GM12891 (cell line): ENCODE data around the gene YDJC.

Experiments
- DNase-seq: peaks from one replicate; pipeline ENCODE4 v3.0.0; 2011; ENCODE audit warnings: low spot score; ENCODE audit not compliant: insufficient read length
- FAIRE-seq: peaks from 2 replicates; lab custom pipeline; 2011; peaks lifted over from hg19 to GRCh38; lab: Jason Lieb, UNC
- PAX5 ChIP-seq: IDR thresholded peaks from 2 replicates; pipeline ENCODE4 v1.6.1; 2011; ENCODE audit warnings: low read length, moderate library complexity, mild to moderate bottlenecking; ENCODE audit not compliant: insufficient read depth, severe bottlenecking
- POLR2A ChIP-seq: IDR thresholded peaks from 2 replicates; pipeline ENCODE4 v1.6.1; 2011; ENCODE audit warnings: low read depth, low read length, control low read depth
- POLR2AphosphoS5 ChIP-seq: IDR thresholded peaks from 2 replicates; pipeline ENCODE4 v1.6.1; 2011; ENCODE audit warnings: low read depth, low read length, control low read depth
- POU2F2 ChIP-seq: IDR thresholded peaks from 2 replicates; pipeline ENCODE4 v1.6.1; 2011; ENCODE audit warnings: low read depth, mild to moderate bottlenecking, control low read depth, low read length, moderate library complexity
- SPI1 ChIP-seq: IDR thresholded peaks from 2 replicates; pipeline ENCODE4 v1.6.1; 2011; ENCODE audit warnings: low read depth, low read length, control low read depth
- TAF1 ChIP-seq: IDR thresholded peaks from 2 replicates; pipeline ENCODE4 v1.6.1; 2011; ENCODE audit warnings: low read depth, low read length, control low read depth

YDJC gene

GRCh38 chr22:21666786-21667185 is 37.0 kb upstream of the YDJC start:
- TF ChIP-seq POLR2A (no peak), TAF1 (no peak), SPI1 (no peak), PAX5 (no peak), POLR2AphosphoS5 (no peak)
- FAIRE-seq (no peak), DNase-seq (no peak)

GRCh38 chr22:21665047-21665851 is 35.4 kb upstream of the YDJC start:
- FAIRE-seq (no peak), DNase-seq (no peak)
- TF ChIP-seq POLR2AphosphoS5 (no peak), PAX5 (no peak), POU2F2 (no peak; the same call in 1 of the 2 replicates)

- TF ChIP-seq SPI1 (no peak), POLR2A (no peak), PAX5 (no peak), TAF1 (no peak), POU2F2 (no peak), POLR2AphosphoS5 (no peak)
- FAIRE-seq (no peak), DNase-seq (no peak)
Measured at GRCh38 chr22:21663738-21664137, 33.9 kb upstream of the YDJC start.

- no peak for DNase-seq
- TF ChIP-seq POLR2AphosphoS5 = no peak
- no peak for FAIRE-seq
Measured at GRCh38 chr22:21661991-21662390, 32.2 kb upstream of the YDJC start.

DNA sequence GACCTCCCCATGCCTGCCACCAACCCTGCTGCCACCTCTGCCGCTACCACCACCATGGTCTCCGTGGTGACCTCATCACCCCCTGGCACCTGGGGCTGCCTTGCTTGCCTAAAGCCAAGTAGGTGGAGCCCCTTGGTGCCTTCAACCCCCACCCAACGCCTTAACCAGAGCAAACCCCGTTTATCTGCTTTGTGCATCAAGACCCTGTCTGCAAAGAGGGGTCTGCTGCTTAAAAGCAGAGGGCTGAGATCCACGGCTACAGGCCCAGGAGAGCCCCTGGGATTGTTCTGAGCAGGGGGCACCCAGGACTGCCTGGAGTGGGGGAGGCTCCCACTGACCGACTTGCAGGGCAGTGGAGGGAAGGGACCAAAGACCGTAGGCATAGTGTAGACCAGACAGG is 31.1 kb upstream of the YDJC start:
- no peak for DNase-seq
- TF ChIP-seq PAX5 (no peak), POLR2AphosphoS5 (no peak), POLR2A (no peak), TAF1 (no peak), SPI1 (no peak), POU2F2 (no peak)
- no peak for FAIRE-seq

DNA sequence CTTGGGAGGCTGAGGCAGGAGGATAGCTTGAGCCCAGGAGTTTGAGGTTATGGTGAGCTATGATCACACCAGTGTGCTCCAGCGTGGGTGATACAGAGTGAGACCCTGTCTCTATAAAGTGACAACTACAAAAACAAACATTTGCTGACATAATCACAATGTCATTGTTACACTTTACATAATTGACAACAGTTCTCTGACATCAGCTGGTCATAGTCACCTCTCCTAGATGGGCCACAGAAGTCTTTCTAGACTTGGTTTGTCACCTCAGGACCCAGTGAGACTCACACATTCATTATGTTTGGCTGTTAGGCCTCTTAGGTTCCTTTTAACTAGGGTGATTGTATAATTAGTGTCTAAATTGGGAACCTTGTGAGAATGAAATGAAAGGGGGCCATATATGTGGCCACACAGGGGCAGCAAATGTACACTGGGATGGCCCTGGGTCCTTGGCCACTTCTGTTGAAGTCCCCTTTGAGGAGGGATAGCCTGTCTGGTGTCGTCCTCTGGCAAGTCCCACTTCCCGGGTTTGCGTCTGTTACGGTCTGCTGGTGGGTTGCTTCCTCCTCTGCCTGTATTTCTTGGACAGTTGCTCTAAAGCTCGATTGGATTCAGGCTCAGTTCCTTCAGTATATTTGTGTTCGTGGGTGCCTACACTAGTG is 30.2 kb upstream of the YDJC start:
- FAIRE-seq = no peak
- no peak for DNase-seq
- TF ChIP-seq POLR2A (no peak), POU2F2 (no peak), SPI1 (no peak), TAF1 (no peak), POLR2AphosphoS5 (no peak)

GRCh38 chr22:21657360-21658032 is 27.7 kb upstream of the YDJC start:
- no peak for TF ChIP-seq PAX5
- TF ChIP-seq POLR2A = no peak
- TF ChIP-seq POU2F2 = no peak
- no peak for TF ChIP-seq SPI1
- no peak for TF ChIP-seq TAF1
- no peak; the same call in 1 of the 2 replicates for TF ChIP-seq POLR2AphosphoS5
- DNase-seq (peak; percentile 97), FAIRE-seq (peak; percentile 83)

GRCh38 chr22:21657020-21657359 is 27.2 kb upstream of the YDJC start:
- DNase-seq = no peak
- TF ChIP-seq POLR2A (no peak), PAX5 (no peak), POLR2AphosphoS5 (no peak; the same call in 1 of the 2 replicates), TAF1 (no peak), POU2F2 (no peak), SPI1 (no peak)
- peak; percentile 9 for FAIRE-seq

- DNase-seq (no peak), FAIRE-seq (no peak)
Measured at GRCh38 chr22:21652547-21653545, 23.0 kb upstream of the YDJC start.

More at GRCh38 chr22:21652547-21653545, 23.0 kb upstream of the YDJC start:
- TF ChIP-seq SPI1 = no peak
- TF ChIP-seq POLR2AphosphoS5 = no peak
- TF ChIP-seq POLR2A = no peak
